ENCODE data around the gene SPINK2. TPM values are rescaled to one million over a fixed set of nuclear protein-coding genes. Genes with fewer than 3 reads are reported as not detected.

The SPINK2 gene
- total and polyA plus RNA-seq, 2 of the 13 experiments (the other 11 are each of a cell fraction or from before 2014, with no cell fraction given): not detected

GRCh38 chr4:56840559-56840958, 19.1 kb upstream of the SPINK2 start:
- Histone ChIP-seq H4K20me1 (ENCODE audit: insufficient read depth, low read length) (no peaks in the 10 kb centered on the region), H3K4me3 (replicated peaks in 1 of 3; ENCODE audit: insufficient read depth in 1 of 3, low read depth in 2 of 3, low read length in 3 of 3) (no peak overlapping the region), H3K27me3 (ENCODE audit: control insufficient read depth in 1 of 2, insufficient read depth in 2 of 2, low read length in 2 of 2) (no peaks in the 10 kb centered on the region), H3K4me2 (ENCODE audit: low read depth, low read length) (no peak overlapping the region), H3K27ac (ENCODE audit: extremely low read length, insufficient read depth, low read length) (no peak overlapping the region), H3K79me2 (ENCODE audit: insufficient read depth, low read length) (no peaks in the 10 kb centered on the region), H3K9me3 (ENCODE audit: low read length) (no peaks in the 10 kb centered on the region), H3K36me3 (replicated peaks in 1 of 2; ENCODE audit: control insufficient read depth in 1 of 2, insufficient read depth in 2 of 2, low read length in 2 of 2) (no peaks in the 10 kb centered on the region), H2AFZ (ENCODE audit: low read length) (no peak overlapping the region), H3K9ac (ENCODE audit: insufficient read depth, low read depth, low read length) (no peak overlapping the region), H3K4me1 (ENCODE audit: insufficient read depth, low read length) (no peaks in the 10 kb centered on the region)
- FAIRE-seq (no peak), ATAC-seq (no peak), DNase-seq (ENCODE audit: low spot score) (no peak)
- 85% methylated on average over 2 of the region's 2 CpGs for WGBS (ENCODE audit: low lambda C conversion rate)
- in situ Hi-C loops (cut with HindIII; ENCODE audit: extremely low pct_ligation_motif_present, low pct_unique_long_range_greater_than_20kb): no loop called here
- ChIA-PET CTCF (ENCODE audit: low intra/inter-chr PET ratio, low total read pairs) (no interaction called here), POLR2A (no interaction called here)
- TF ChIP-seq MEIS2 (CRISPR knock-in tag; IDR thresholded peaks at IDR 0.05): no peak
- TF ChIP-seq PAXIP1 (CRISPR knock-in tag; conservative IDR thresholded peaks at IDR 0.05): no peak
- intact Hi-C loops (cut with micrococcal nuclease; ENCODE audit: unreplicated experiment): no loop called here
- no TSS peak for BruUV-seq (replicated peaks)

DNA sequence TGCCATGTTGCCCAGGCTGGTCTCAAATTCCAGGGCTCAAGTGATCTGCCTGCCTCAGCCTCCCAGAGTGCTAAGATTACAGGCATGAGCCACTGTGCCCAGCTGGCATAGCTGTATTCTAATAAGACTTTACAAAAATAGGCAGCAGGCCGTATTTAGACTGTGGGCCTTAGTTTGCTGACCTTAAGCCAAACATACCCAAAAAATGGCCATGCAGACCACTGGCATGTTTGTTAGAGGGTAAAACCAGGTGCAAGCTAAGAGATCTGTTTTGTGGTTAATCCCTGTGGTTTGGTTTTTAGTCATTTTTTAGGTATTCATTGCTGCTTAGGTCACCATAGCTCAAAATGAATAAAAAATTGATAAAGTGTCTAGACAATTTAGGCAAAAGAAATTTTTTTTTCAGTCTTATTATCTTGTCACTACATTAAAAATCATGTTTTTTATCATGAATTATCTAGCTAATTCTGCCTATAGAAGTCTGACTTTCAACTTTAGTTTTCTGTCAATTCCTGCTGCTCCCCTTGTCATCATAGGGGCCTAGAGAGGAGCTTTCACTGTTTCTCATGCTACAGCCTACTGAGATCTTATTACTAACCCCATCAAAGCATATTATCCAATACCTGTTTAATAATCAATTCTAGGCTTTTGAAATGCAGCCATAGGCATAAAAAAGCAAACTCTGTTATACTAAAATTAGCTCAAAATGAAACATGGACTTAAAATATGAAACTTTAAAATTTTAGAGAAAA, 7.5 kb upstream of the SPINK2 start:
- 0 out of 5 replicates have a peak, but pooled peaks cover 0 to 3% of the 10 kb centered on the region in 2 experiments for H3K27me3 ChIP-seq (ENCODE audit: control insufficient read depth in 1 of 2, insufficient read depth in 2 of 2, low read length in 2 of 2)
- H4K20me1 ChIP-seq (ENCODE audit: insufficient read depth, low read length): no peaks in the 10 kb centered on the region
- H3K79me2 ChIP-seq (ENCODE audit: insufficient read depth, low read length): no peaks in the 10 kb centered on the region
- H3K4me2 ChIP-seq (ENCODE audit: low read depth, low read length): no peak overlapping the region
- H3K4me1 ChIP-seq (ENCODE audit: insufficient read depth, low read length): no peaks in the 10 kb centered on the region
- intact Hi-C loops (cut with micrococcal nuclease; ENCODE audit: unreplicated experiment) (no loop called here), in situ Hi-C loops (cut with HindIII; ENCODE audit: extremely low pct_ligation_motif_present, low pct_unique_long_range_greater_than_20kb) (no loop called here)
- ChIA-PET CTCF (ENCODE audit: low intra/inter-chr PET ratio, low total read pairs) (no interaction called here), POLR2A (no interaction called here)
- no peak overlapping the region for H3K9ac ChIP-seq (ENCODE audit: insufficient read depth, low read depth, low read length)
- WGBS (ENCODE audit: low lambda C conversion rate): 36% methylated on average over 1 of the region's 1 CpG
- H3K4me3 ChIP-seq (replicated peaks in 1 of 3; ENCODE audit: insufficient read depth in 1 of 3, low read depth in 2 of 3, low read length in 3 of 3): no peak overlapping the region
- BruUV-seq (replicated peaks): no TSS peak
- no peak overlapping the region for H2AFZ ChIP-seq (ENCODE audit: low read length)
- DNase-seq (ENCODE audit: low spot score) (no peak), FAIRE-seq (no peak), ATAC-seq (no peak)
- no peak overlapping the region for H3K27ac ChIP-seq (ENCODE audit: extremely low read length, insufficient read depth, low read length)
- no peaks in the 10 kb centered on the region for H3K9me3 ChIP-seq (ENCODE audit: low read length)
- H3K36me3 ChIP-seq (replicated peaks in 1 of 2; ENCODE audit: control insufficient read depth in 1 of 2, insufficient read depth in 2 of 2, low read length in 2 of 2): no peaks in the 10 kb centered on the region
- TF ChIP-seq FOXA3 (CRISPR knock-in tag; IDR thresholded peaks at IDR 0.05): no peak
- no peak for TF ChIP-seq BRD4 (CRISPR knock-in tag; IDR thresholded peaks at IDR 0.05)
- no peak for TF ChIP-seq IKZF4 (CRISPR knock-in tag; IDR thresholded peaks at IDR 0.05; ENCODE audit: borderline replicate concordance, low read depth, not compliant biosample characterization)
- no peak for TF ChIP-seq REPIN1 (CRISPR knock-in tag; IDR thresholded peaks at IDR 0.05; ENCODE audit: borderline replicate concordance, low read depth)
- TF ChIP-seq MTF2 (CRISPR knock-in tag; IDR thresholded peaks at IDR 0.05; ENCODE audit: borderline replicate concordance): no peak
- no peak for TF ChIP-seq IRF9 (CRISPR knock-in tag; IDR thresholded peaks at IDR 0.05; ENCODE audit: borderline replicate concordance)
- no peak for TF ChIP-seq NR2F1 (CRISPR knock-in tag; IDR thresholded peaks at IDR 0.05)
- no peak for TF ChIP-seq ZFP1 (CRISPR knock-in tag; IDR thresholded peaks at IDR 0.05)
